Karpas-422 (cell line): Measurements from ENCODE around the gene SMOC2. TPM values are rescaled to one million over a fixed set of nuclear protein-coding genes. Genes with fewer than 3 reads are reported as not detected.
A peak's percentile ranks its signal among the peaks of the same experiment; 100 is the strongest.

Source experiments
- DNase-seq: peaks from one replicate; pipeline ENCODE4 v3.0.0-alpha.2; 2015
- H2AFZ ChIP-seq: fragments of 200-600 bp; sonication (generic); 2 replicates; pipeline ENCODE4 v1.6.1; 2014; ENCODE audit warnings: antibody characterized with exemption, low read length, mixed read lengths
- H3K27ac ChIP-seq: fragments of 200-600 bp; sonication (generic); 2 replicates; pipeline ENCODE4 v1.5.1; 2014; ENCODE audit warnings: mild to moderate bottlenecking, low read length, moderate library complexity
- H3K27me3 ChIP-seq: fragments of 200-600 bp; sonication (generic); 2 replicates; pipeline ENCODE4 v1.6.1; 2014; ENCODE audit warnings: low read length, mixed read lengths
- H3K36me3 ChIP-seq: fragments of 200-600 bp; sonication (generic); 2 replicates; pipeline ENCODE4 v1.6.1; 2014; ENCODE audit warnings: low read length, mixed read lengths; ENCODE audit not compliant: insufficient read depth
- H3K4me1 ChIP-seq: fragments of 200-600 bp; sonication (generic); 2 replicates; pipeline ENCODE4 v1.6.1; 2014; ENCODE audit warnings: mild to moderate bottlenecking, low read length, mixed read lengths
- H3K4me2 ChIP-seq: fragments of 200-600 bp; sonication (generic); 2 replicates; pipeline ENCODE4 v1.6.1; 2014; ENCODE audit warnings: low read length, low read depth, mild to moderate bottlenecking; ENCODE audit not compliant: poor library complexity, severe bottlenecking
- H3K4me3 ChIP-seq: fragments of 200-600 bp; sonication (generic); 2 replicates; pipeline ENCODE4 v1.5.1; 2014; ENCODE audit warnings: mild to moderate bottlenecking, antibody characterized with exemption, low read length, mixed read lengths
- H3K79me2 ChIP-seq: fragments of 200-600 bp; sonication (generic); 2 replicates; pipeline ENCODE4 v1.6.1; 2014; ENCODE audit warnings: mild to moderate bottlenecking, low read length, mixed read lengths
- H3K9ac ChIP-seq: fragments of 200-600 bp; sonication (generic); 2 replicates; pipeline ENCODE4 v1.6.0; 2014; ENCODE audit warnings: low read length
- H3K9me2 ChIP-seq: fragments of 200-600 bp; sonication (generic), shearing (Covaris generic); replicated peaks from 2 replicates; pipeline ENCODE4 v1.6.0; 2014; ENCODE audit warnings: mild to moderate bottlenecking, low read length, moderate library complexity; ENCODE audit not compliant: insufficient read depth
- H3K9me3 ChIP-seq: fragments of 300-700, 200-600 bp; sonication (generic); 2 replicates; pipeline ENCODE4 v1.6.1; 2014; ENCODE audit warnings: low read length, mixed read lengths
- H4K20me1 ChIP-seq: fragments of 200-600 bp; sonication (generic); 2 replicates; pipeline ENCODE4 v1.6.1; 2014; ENCODE audit warnings: mild to moderate bottlenecking, antibody characterized with exemption, low read length, low read depth; ENCODE audit not compliant: insufficient read depth
- total RNA-seq: library from RNA; depleted of rRNA; stranded (reverse); fragments of >200 nt; shearing (Covaris generic); gene quantifications from 2 replicates; pipeline ENCODE4 v1.2.3, GENCODE V29; 2014; ENCODE audit warnings: low replicate concordance

SMOC2 gene
- total RNA-seq, 1 experiment from 2014 or later, result not detected

GRCh38 chr6:168524571-168525001, 83.6 kb downstream of the SMOC2 start:
- no peaks in the 10 kb centered on the region for H3K9me3 ChIP-seq

GRCh38 chr6:168525114-168525513, 84.1 kb downstream of the SMOC2 start:
- H3K4me3 ChIP-seq, result no peak overlapping the region
- H3K36me3 ChIP-seq, result no peaks in the 10 kb centered on the region
- H3K27me3 ChIP-seq, result no peaks in the 10 kb centered on the region
- no peak overlapping the region for H3K4me2 ChIP-seq
- no peaks in the 10 kb centered on the region for H3K9me3 ChIP-seq
- H3K27ac ChIP-seq, result no peak overlapping the region
- H4K20me1 ChIP-seq, result no peaks in the 10 kb centered on the region
- H3K4me1 ChIP-seq, result peaks cover 5% of the 10 kb centered on the region
- no peak overlapping the region for H2AFZ ChIP-seq
- H3K9me2 ChIP-seq, result no peaks in the 10 kb centered on the region
- no peaks in the 10 kb centered on the region for H3K79me2 ChIP-seq
- DNase-seq, result no peak
- H3K9ac ChIP-seq, result no peak overlapping the region

More at GRCh38 chr6:168524571-168525001, 83.6 kb downstream of the SMOC2 start:
- Histone ChIP-seq H3K4me1 (peaks cover 5% of the 10 kb centered on the region), H4K20me1 (no peaks in the 10 kb centered on the region), H3K4me2 (no peak overlapping the region), H3K27ac (no peak overlapping the region), H3K9ac (no peak overlapping the region), H3K36me3 (no peaks in the 10 kb centered on the region), H3K27me3 (no peaks in the 10 kb centered on the region), H3K9me2 (no peaks in the 10 kb centered on the region), H3K4me3 (no peak overlapping the region), H3K79me2 (no peaks in the 10 kb centered on the region), H2AFZ (no peak overlapping the region)
- DNase-seq, result no peak

GRCh38 chr6:168525926-168526630, 85.1 kb downstream of the SMOC2 start:
- Histone ChIP-seq H3K36me3 (no peaks in the 10 kb centered on the region), H3K27me3 (no peaks in the 10 kb centered on the region), H3K9me3 (no peaks in the 10 kb centered on the region), H2AFZ (no peak overlapping the region), H3K4me1 (peaks cover 5% of the 10 kb centered on the region), H4K20me1 (no peaks in the 10 kb centered on the region), H3K4me2 (no peak overlapping the region), H3K79me2 (no peaks in the 10 kb centered on the region), H3K9me2 (no peaks in the 10 kb centered on the region), H3K4me3 (no peak overlapping the region), H3K9ac (no peak overlapping the region), H3K27ac (no peak overlapping the region)
- DNase-seq, result no peak

- no peak overlapping the region for H3K4me3 ChIP-seq
- DNase-seq, result no peak
- H3K36me3 ChIP-seq, result no peaks in the 10 kb centered on the region
- no peak overlapping the region for H3K4me2 ChIP-seq
- no peaks in the 10 kb centered on the region for H3K9me2 ChIP-seq
- no peaks in the 10 kb centered on the region for H3K27me3 ChIP-seq
- H3K79me2 ChIP-seq, result no peaks in the 10 kb centered on the region
- H3K9me3 ChIP-seq, result no peaks in the 10 kb centered on the region
- no peaks in the 10 kb centered on the region for H4K20me1 ChIP-seq
- H3K27ac ChIP-seq, result no peak overlapping the region
- no peak overlapping the region for H3K9ac ChIP-seq
- peaks cover 5% of the 10 kb centered on the region for H3K4me1 ChIP-seq
- no peak overlapping the region for H2AFZ ChIP-seq
Measured at GRCh38 chr6:168526841-168527281, 85.9 kb downstream of the SMOC2 start.

DNA sequence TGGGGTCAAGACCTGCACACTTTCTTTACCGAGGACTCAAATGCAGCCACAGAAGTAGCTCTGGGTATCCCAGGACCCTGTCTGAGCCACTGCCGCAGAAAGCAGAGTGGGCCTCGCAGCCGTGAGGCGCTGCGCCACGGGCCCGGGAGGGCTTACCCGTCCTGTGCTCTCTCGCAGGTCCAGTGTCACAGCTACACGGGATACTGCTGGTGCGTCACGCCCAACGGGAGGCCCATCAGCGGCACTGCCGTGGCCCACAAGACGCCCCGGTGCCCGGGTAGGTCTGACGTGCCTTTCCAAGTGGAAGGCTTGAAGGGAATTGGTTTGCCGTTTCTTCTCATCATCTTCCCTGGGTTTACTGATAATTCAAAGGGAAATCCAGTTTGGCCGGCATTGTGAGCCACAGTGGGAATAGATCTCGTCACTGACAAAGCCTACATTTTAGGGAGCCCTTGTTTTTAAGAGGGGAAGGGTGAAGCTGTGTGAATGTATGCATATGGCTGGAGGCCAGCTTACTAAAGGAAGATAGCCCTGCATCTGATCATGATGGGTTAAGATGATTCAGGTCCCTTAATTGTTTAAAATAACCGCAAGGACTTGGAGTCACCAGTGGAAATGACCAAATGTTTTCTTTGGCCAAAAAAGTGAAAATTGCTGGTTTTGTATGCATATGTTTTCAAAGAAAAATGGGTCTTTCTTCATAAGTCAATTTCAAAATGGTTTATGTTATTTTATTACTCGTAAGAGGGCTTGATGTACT, 86.6 kb downstream of the SMOC2 start:
- Histone ChIP-seq H3K4me1 (peaks cover 5% of the 10 kb centered on the region), H3K4me3 (no peak overlapping the region), H3K79me2 (no peaks in the 10 kb centered on the region), H3K4me2 (no peak overlapping the region), H3K9me2 (no peaks in the 10 kb centered on the region), H3K36me3 (no peaks in the 10 kb centered on the region), H2AFZ (no peak overlapping the region), H3K9ac (no peak overlapping the region), H3K27ac (no peak overlapping the region), H4K20me1 (no peaks in the 10 kb centered on the region), H3K27me3 (no peaks in the 10 kb centered on the region), H3K9me3 (no peaks in the 10 kb centered on the region)
- DNase-seq, result no peak

- Histone ChIP-seq H3K9me2 (no peaks in the 10 kb centered on the region), H3K4me2 (no peak overlapping the region)
- DNase-seq, result peak; percentile 54
Measured at GRCh38 chr6:168528474-168529095, 87.6 kb downstream of the SMOC2 start.

GRCh38 chr6:168529214-168529613, 88.2 kb downstream of the SMOC2 start:
- Histone ChIP-seq H2AFZ (no peak overlapping the region), H4K20me1 (no peaks in the 10 kb centered on the region), H3K4me2 (no peak overlapping the region), H3K9me2 (no peaks in the 10 kb centered on the region), H3K9ac (no peak overlapping the region), H3K4me1 (peaks cover 5% of the 10 kb centered on the region), H3K36me3 (no peaks in the 10 kb centered on the region), H3K27me3 (no peaks in the 10 kb centered on the region), H3K4me3 (no peak overlapping the region), H3K79me2 (no peaks in the 10 kb centered on the region), H3K9me3 (no peaks in the 10 kb centered on the region), H3K27ac (no peak overlapping the region)
- no peak for DNase-seq

More at GRCh38 chr6:168528474-168529095, 87.6 kb downstream of the SMOC2 start:
- Histone ChIP-seq H3K4me1 (peaks cover 5% of the 10 kb centered on the region), H3K9ac (no peak overlapping the region), H2AFZ (no peak overlapping the region), H3K27me3 (no peaks in the 10 kb centered on the region), H3K9me3 (no peaks in the 10 kb centered on the region), H3K4me3 (no peak overlapping the region), H3K27ac (no peak overlapping the region), H3K36me3 (no peaks in the 10 kb centered on the region), H3K79me2 (no peaks in the 10 kb centered on the region), H4K20me1 (no peaks in the 10 kb centered on the region)

- H3K9me3 ChIP-seq, result no peaks in the 10 kb centered on the region
Measured at GRCh38 chr6:168530653-168531071, 89.7 kb downstream of the SMOC2 start.

More at GRCh38 chr6:168530653-168531071, 89.7 kb downstream of the SMOC2 start:
- no peak overlapping the region for H3K4me2 ChIP-seq
- DNase-seq, result no peak
- H3K36me3 ChIP-seq, result no peaks in the 10 kb centered on the region
- H3K4me1 ChIP-seq, result peaks cover 5% of the 10 kb centered on the region
- H3K27ac ChIP-seq, result no peak overlapping the region
- H4K20me1 ChIP-seq, result no peaks in the 10 kb centered on the region
- H3K79me2 ChIP-seq, result no peaks in the 10 kb centered on the region
- no peak overlapping the region for H3K9ac ChIP-seq
- H3K4me3 ChIP-seq, result no peak overlapping the region
- H2AFZ ChIP-seq, result no peak overlapping the region
- no peaks in the 10 kb centered on the region for H3K27me3 ChIP-seq
- no peaks in the 10 kb centered on the region for H3K9me2 ChIP-seq
